NCI-H524 (cell line): ENCODE data around the gene CARS2.
"Not testable (repeated sequence)": the region's sequence is repeated elsewhere in the genome, so short reads cannot be mapped to it uniquely, and the experiment has no call there.

Experiments
- DNase-seq, 2 experiments: peaks; one replicate each; lab custom pipeline; 2025; lab: John Stamatoyannopoulos, UW

The CARS2 gene

DNA sequence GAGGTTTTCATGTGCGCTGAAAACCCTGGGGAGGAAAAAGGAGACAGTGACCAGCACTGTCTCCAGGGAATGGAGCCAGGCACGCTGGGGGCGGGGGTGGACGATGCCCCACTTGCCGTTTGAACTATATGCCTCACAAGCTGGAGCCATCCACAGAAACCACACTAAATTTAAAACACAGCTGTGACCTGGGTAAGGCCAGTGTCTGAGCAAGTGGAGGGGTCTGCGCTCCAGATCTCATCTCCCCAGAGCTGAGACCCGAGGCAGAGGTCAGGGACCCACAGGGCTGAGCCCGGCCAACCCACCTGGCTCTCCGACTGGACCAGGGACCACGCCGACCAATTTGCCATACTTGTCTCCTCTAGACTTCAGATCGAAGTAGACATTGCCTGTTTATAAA is 23.2 kb downstream of the CARS2 start:
- DNase-seq: no peak

DNA sequence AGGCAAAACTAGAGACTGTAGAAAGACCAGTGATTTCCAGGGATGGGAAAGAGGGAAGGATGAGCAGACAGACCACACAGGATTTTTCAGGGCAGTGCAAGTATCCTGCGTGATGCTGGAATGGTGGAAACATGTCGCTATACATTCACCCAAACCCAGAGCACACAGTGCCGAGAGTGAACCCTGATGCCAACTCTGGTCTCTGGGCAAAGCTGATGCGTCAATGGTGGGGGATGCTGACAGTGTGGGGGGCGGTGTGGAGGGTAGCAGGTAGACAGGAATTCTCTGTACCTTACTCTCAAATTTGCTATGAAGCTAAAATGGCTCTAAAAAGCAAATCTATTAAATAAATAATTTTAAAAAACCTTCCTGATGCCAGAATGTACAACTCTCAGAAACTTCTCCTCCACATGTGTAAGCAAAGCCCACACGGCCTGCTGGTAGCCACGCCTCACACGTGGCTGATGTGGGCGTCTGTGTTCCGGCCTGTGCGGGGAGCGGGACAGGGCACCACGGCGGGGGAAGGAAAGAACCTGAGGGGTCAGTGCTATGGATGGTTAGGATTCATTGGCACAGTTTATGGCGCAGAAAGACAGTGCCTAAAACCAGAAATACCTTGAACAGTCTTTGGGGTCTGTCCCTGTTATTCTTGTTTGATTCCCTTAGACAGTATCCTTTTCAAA is 23.9 kb downstream of the CARS2 start:
- DNase-seq: no peak

- DNase-seq: peak; percentile 3 to 10
Observed at GRCh38 chr13:110680852-110681251, 25.1 kb downstream of the CARS2 start.

DNA sequence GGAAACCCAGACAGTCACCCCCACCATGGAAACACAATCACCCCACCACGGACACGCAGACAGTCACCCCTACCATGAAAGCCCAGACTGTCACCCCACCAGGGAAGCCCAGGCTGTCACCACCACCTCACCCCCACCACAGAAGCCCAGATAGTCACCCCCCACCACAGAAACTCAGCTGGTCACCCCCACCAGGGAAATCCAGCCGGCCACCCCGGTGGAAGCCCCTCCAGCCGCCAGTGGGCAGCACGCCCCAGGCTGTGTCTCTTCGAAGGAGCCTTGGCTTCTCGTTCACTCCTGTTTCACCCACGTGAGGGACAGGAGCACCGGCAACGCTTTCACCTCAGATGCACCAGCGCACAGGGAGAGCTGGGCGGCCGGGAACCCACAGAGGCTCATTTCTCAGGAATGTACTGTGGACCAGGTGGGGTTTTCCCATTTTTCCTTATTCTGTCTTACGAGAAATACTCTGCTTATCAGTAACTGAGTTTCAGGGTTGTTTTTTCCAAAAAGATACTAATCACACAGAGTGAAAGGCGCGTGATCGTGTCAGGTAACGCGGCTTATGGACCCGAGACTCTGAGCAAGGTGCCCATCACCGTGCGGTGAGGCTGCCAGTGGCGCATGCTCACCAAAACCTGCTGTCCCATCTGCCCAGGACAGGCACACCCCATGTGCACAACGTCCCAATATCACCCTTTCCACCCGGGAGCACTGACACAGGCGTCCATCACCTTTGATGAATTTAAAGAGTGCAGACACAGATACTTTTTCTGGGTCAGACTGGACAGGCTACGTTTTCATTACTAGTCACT is 28.0 kb downstream of the CARS2 start:
- no peak for DNase-seq

DNA sequence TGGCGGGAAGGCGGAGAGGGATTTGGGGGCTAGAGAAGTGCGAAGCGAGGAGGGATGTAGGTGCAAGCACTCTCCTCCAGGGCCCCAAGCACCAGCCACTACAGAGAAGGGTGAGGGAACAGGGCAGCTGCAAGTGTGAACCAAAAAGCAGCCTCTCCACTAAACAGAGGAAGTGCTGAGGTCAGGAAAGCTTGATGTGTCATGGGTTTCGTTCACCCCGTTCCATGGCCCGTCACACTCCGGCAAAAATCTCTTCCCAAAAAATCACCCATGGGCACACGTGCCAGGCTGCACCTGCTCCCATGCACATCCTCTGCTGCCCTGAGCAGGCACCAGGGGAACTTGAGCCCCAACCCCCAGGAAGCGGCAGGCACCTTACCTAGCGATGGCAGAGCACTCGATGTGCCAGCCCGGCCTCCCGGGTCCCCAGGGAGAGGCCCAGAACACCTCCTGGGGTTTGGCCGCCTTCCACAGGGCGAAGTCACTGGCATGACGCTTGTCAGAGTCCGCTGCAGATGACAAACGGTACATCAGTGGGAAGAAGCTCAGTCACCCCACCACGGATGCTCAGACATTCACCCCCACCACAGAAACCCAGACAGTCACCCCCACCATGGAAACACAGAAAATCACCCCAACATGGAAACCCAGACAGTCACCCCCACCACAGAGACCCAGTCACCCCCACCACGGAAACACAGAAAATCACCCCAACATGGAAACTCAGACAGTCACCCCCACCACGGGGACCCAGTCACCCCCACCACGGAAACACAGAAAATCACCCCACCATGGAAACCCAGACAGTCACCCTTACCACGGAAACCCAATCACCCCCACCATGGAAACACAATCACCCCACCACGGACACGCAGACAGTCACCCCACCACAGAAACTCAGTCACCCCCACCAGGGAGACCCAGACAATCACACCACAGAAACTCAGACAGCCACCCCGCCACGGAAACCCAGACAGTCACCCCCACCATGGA is 29.0 kb downstream of the CARS2 start:
- no peak for DNase-seq

DNA sequence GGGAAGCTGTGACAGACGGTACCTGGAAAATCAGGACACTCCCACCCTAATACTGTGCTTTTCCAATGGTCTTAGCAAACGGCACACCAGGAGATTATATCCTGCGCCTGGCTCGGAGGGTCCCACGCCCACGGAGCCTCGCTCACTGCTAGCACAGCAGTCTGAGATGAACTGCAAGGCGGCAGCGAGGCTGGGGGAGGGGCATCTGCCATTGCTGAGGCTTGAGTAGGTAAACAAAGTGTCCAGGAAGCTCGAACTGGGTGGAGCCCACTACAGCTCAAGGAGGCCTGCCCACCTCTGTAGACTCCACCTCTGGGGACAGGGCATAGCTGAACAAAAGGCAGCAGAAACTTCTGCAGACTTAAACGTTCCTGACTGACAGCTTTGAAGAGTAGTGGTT is 36.1 kb downstream of the CARS2 start:
- DNase-seq: not testable (repeated sequence)

DNA sequence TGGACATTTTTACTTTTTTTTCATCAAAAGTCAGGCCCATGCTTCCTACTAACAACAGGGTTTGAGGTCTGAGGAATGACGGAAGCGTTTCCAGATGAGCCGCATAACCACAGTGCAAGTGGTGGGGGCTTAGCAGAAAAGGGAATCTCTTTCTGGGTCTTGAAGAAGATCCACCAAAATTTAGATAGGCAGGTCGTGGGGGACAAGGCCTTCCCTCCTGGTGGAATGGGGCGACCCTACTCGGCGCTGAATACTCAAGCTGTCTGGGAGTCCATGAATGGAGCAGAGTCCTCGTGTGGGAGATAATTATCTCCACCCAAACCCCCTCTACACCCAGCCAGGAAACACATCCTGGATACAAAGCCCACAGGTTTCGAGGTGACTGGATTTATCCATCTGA is 36.9 kb downstream of the CARS2 start:
- no peak for DNase-seq

- no peak for DNase-seq
Observed at GRCh38 chr13:110666255-110666533, 39.7 kb downstream of the CARS2 start.

DNA sequence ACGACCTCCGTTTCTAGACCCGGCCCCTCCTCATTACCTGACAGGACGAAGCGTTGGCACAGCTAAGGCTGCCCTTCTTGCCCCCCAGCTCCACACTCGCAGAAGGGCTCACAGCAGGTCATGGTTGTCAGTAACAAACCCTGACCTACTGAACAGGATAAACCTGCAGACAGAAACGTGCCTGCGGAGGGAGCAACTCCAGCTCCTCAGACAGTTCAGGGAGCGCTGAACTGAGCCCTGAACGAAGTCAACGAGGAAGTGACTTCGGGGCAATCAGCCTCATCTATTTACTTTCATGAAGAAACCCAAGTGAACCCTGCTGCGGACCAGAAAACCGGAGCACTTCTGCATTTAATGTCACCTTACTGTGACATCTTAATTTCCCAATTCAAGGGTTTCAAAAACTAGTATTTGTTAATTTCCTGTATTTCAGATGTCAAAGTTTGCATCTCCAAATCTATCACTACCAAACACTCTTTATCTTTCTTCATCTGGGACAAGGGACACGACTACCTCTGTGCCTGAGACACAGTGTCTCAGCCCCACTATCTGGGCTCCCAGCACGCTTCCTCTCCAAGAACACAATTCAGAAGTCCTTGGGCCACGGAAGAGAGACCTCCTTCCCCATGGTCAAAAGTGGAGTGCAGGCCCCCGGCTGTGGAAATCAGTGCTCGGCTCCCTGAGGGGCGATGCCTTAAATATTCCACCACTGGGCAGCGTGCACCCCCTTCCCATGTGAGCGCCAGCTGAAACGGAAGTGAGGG is 40.2 kb downstream of the CARS2 start:
- no peak for DNase-seq

GRCh38 chr13:110664673-110665072 is 41.2 kb downstream of the CARS2 start:
- no peak for DNase-seq

- no peak for DNase-seq
Observed at GRCh38 chr13:110664041-110664440, 41.9 kb downstream of the CARS2 start.

GRCh38 chr13:110663491-110663890 is 42.4 kb downstream of the CARS2 start:
- no peak for DNase-seq

DNA sequence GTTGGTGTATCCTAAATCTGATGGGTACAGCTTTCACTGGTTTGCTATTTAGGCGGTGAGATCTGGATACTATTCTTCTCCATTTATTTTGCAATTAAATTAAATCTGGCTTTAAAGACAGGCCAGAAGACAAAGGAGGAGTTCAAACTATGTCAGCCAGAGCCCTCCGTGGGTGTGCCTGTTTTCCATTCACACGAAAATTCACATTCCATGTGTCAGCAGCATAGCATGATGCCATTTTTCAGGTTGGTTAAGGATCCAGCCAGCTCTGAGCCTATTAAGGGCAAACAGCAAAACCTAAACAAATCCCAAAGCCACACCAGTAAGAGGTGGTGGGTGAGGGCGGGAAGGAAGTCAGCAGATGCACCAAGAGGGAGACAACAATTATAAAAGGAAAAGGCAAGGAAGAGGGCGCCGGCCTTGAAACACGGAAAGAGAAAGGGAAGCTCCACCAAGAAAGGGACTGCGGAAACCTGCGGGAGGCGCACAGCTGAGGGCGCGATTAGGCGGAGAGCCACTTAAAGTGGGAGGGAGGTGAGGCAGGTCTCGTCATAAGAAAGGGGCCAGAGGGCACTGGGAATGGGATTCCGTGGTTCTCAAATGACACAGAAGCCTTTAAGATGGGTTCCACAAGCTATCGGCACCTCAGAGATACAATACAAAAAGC is 43.0 kb downstream of the CARS2 start:
- no peak for DNase-seq

GRCh38 chr13:110662091-110662490 is 43.8 kb downstream of the CARS2 start:
- DNase-seq: no peak

GRCh38 chr13:110661256-110661655 is 44.7 kb downstream of the CARS2 start:
- DNase-seq: no peak

GRCh38 chr13:110658218-110658911 is 47.6 kb downstream of the CARS2 start:
- not testable (repeated sequence) for DNase-seq

- no peak for DNase-seq
Observed at GRCh38 chr13:110657196-110657595, 48.7 kb downstream of the CARS2 start.

DNA sequence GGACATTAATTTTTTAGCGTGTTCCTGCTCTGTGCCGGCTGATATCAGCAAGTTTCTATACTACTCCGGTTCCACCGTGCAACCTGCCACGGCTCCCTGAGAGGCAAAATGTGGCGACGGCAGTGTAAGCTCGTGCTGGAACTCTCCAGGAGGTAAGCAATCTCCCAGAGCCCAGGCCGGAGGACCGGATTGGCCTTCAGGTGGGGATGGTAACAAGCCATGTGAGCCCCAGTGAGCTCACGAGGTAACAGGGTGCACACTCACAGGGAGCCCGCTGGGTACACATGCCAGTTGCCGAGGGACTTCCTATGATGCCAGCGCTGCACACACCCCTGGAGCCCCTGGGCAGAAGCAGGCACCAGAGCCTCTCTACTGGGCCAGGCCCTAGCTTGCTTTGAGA is 52.1 kb downstream of the CARS2 start:
- DNase-seq: no peak

DNA sequence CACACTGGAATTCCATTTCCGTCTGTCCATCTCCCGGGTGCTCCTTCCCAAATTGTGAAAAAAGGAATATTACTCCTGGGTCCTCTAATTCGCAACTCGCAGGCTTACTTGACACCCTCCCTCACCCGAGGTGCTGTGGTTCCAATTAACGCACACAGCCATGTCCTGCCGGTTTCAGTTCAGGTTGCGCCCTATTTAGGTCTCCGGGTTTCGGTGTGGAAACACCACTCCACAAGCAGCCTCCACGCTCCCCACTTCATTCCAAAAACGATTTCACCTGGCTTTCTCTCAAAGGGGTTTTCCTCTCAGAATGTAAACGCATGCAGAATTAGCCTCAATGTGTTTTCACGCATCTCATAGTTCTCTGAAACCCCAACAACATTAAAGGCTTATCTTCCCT is 52.6 kb downstream of the CARS2 start:
- no peak for DNase-seq

DNA sequence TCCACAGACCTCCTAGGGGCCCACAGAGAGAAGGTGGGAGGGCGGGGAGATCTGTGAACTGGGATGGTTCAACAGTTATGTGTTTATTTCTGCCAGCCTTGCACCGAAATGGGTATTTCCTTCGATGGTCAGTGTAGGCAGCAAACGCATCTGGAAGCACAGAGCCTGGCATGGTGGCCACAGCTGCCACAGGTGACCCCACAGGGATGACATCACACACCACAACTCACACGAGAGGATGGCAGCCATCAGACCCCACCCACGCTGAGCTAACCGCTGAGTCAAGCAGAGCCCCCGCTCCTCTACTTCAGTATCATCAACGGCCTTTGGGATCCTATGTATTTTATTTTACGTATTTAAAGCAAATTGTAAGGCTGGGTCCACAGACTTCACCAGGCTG is 53.2 kb downstream of the CARS2 start:
- no peak for DNase-seq
